ENCODE results near the gene EXOSC6.
A peak's percentile ranks its signal among the peaks of the same experiment; 100 is the strongest.
"Not testable (repeated sequence)": the region's sequence is repeated elsewhere in the genome, so short reads cannot be mapped to it uniquely, and the experiment has no call there.

The EXOSC6 gene

GRCh38 chr16:70252355-70252988 lies 732 bp upstream of the EXOSC6 start:
- peak overlapping the region; percentile 17; the same call in 1 of the 2 replicates for H3K9ac ChIP-seq (ENCODE audit: low read depth, low read length)
- no peaks in the 10 kb centered on the region for H3K27me3 ChIP-seq (ENCODE audit: insufficient read depth, low read length, poor library complexity)
- H3K4me3 ChIP-seq (ENCODE audit: low read depth in 1 of 2, low read length in 2 of 2), result peak overlapping the region in 1 of 2 experiments; percentile 95; a peak in 1 of 4 replicates
- H3K9me3 ChIP-seq (ENCODE audit: insufficient read depth, low read length, severe bottlenecking), result no peaks in the 10 kb centered on the region
- peak overlapping the region; percentile 30 for H3K27ac ChIP-seq (ENCODE audit: low read length)
- H3K36me3 ChIP-seq (ENCODE audit: insufficient read depth, low read length), result peaks cover 70% of the 10 kb centered on the region
- peak; percentile 69 for TF ChIP-seq CTCF (IDR thresholded peaks at IDR 0.05; ENCODE audit: borderline replicate concordance, extremely low read depth, low read length, poor library complexity, severe bottlenecking)
- TF ChIP-seq EZH2 (IDR thresholded peaks at IDR 0.05; ENCODE audit: borderline replicate concordance, low read depth, low read length, severe bottlenecking), result no peak
- H3K4me1 ChIP-seq (ENCODE audit: insufficient read depth, low read length), result peaks cover 27% of the 10 kb centered on the region
- ATAC-seq (ENCODE audit: insufficient read depth, low read depth) (no peak), DNase-seq (no peak)
- peaks cover 46% of the 10 kb centered on the region for H4K20me1 ChIP-seq (ENCODE audit: insufficient read depth, low read length)
- H2AFZ ChIP-seq (ENCODE audit: low read depth, low read length), result no peak overlapping the region
- H3K79me2 ChIP-seq (ENCODE audit: insufficient read depth, low read length), result peaks cover 39% of the 10 kb centered on the region
- peak overlapping the region; percentile 91 for H3K4me2 ChIP-seq (ENCODE audit: insufficient read depth, low read length)

- Histone ChIP-seq H3K27me3 (ENCODE audit: insufficient read depth, low read length, poor library complexity) (no peaks in the 10 kb centered on the region), H3K9ac (ENCODE audit: low read depth, low read length) (peak overlapping the region; percentile 96), H4K20me1 (ENCODE audit: insufficient read depth, low read length) (peaks cover 40% of the 10 kb centered on the region), H3K36me3 (ENCODE audit: insufficient read depth, low read length) (peaks cover 57% of the 10 kb centered on the region), H2AFZ (ENCODE audit: low read depth, low read length) (peak overlapping the region; percentile 91), H3K4me3 (ENCODE audit: low read depth in 1 of 2, low read length in 2 of 2) (peak overlapping the region; percentile 94 to 95), H3K4me1 (ENCODE audit: insufficient read depth, low read length) (peaks cover 27% of the 10 kb centered on the region), H3K79me2 (ENCODE audit: insufficient read depth, low read length) (peaks cover 39% of the 10 kb centered on the region), H3K27ac (ENCODE audit: low read length) (peak overlapping the region; percentile 98), H3K9me3 (ENCODE audit: insufficient read depth, low read length, severe bottlenecking) (no peaks in the 10 kb centered on the region), H3K4me2 (ENCODE audit: insufficient read depth, low read length) (peak overlapping the region; percentile 91)
- DNase-seq (peak; percentile 45), ATAC-seq (ENCODE audit: insufficient read depth, low read depth) (peak; percentile 36)
- peak; percentile 4 for TF ChIP-seq CTCF (IDR thresholded peaks at IDR 0.05; ENCODE audit: borderline replicate concordance, extremely low read depth, low read length, poor library complexity, severe bottlenecking)
- no peak for TF ChIP-seq EZH2 (IDR thresholded peaks at IDR 0.05; ENCODE audit: borderline replicate concordance, low read depth, low read length, severe bottlenecking)
Observed at GRCh38 chr16:70250748-70251628, 752 bp downstream of the EXOSC6 start.

GRCh38 chr16:70249697-70250096 lies 2.0 kb downstream of the EXOSC6 start:
- not testable (repeated sequence) for ATAC-seq (ENCODE audit: insufficient read depth, low read depth); H3K9me3 ChIP-seq (ENCODE audit: insufficient read depth, low read length, severe bottlenecking); H3K27me3 ChIP-seq (ENCODE audit: insufficient read depth, low read length, poor library complexity); DNase-seq; H2AFZ ChIP-seq (ENCODE audit: low read depth, low read length); H3K27ac ChIP-seq (ENCODE audit: low read length)
- H3K4me3 ChIP-seq (ENCODE audit: low read depth in 1 of 2, low read length in 2 of 2), result peak overlapping the region in 1 of 2 experiments; percentile 60; a peak in 2 of 4 replicates
- peaks cover 27% of the 10 kb centered on the region for H3K4me1 ChIP-seq (ENCODE audit: insufficient read depth, low read length)
- H3K4me2 ChIP-seq (ENCODE audit: insufficient read depth, low read length), result peak overlapping the region; percentile 91; the same call in 1 of the 2 replicates
- peaks cover 39% of the 10 kb centered on the region for H3K79me2 ChIP-seq (ENCODE audit: insufficient read depth, low read length)
- H4K20me1 ChIP-seq (ENCODE audit: insufficient read depth, low read length), result peaks cover 34% of the 10 kb centered on the region
- H3K9ac ChIP-seq (ENCODE audit: low read depth, low read length), result peak overlapping the region; percentile 96
- H3K36me3 ChIP-seq (ENCODE audit: insufficient read depth, low read length), result peaks cover 44% of the 10 kb centered on the region

GRCh38 chr16:70238773-70239172 lies 13.0 kb downstream of the EXOSC6 start:
- H3K27ac ChIP-seq (ENCODE audit: low read length); H4K20me1 ChIP-seq (ENCODE audit: insufficient read depth, low read length); ATAC-seq (ENCODE audit: insufficient read depth, low read depth); DNase-seq; H3K9ac ChIP-seq (ENCODE audit: low read depth, low read length); H3K4me3 ChIP-seq (ENCODE audit: low read depth in 1 of 2, low read length in 2 of 2); H3K36me3 ChIP-seq (ENCODE audit: insufficient read depth, low read length); H3K9me3 ChIP-seq (ENCODE audit: insufficient read depth, low read length, severe bottlenecking); H3K4me1 ChIP-seq (ENCODE audit: insufficient read depth, low read length); H2AFZ ChIP-seq (ENCODE audit: low read depth, low read length); H3K27me3 ChIP-seq (ENCODE audit: insufficient read depth, low read length, poor library complexity); H3K79me2 ChIP-seq (ENCODE audit: insufficient read depth, low read length); H3K4me2 ChIP-seq (ENCODE audit: insufficient read depth, low read length): not testable (repeated sequence)

- not testable (repeated sequence) for H3K4me1 ChIP-seq (ENCODE audit: insufficient read depth, low read length); DNase-seq; H3K9me3 ChIP-seq (ENCODE audit: insufficient read depth, low read length, severe bottlenecking); H3K4me3 ChIP-seq (ENCODE audit: low read depth in 1 of 2, low read length in 2 of 2); H2AFZ ChIP-seq (ENCODE audit: low read depth, low read length); H4K20me1 ChIP-seq (ENCODE audit: insufficient read depth, low read length); H3K79me2 ChIP-seq (ENCODE audit: insufficient read depth, low read length); H3K27ac ChIP-seq (ENCODE audit: low read length); H3K27me3 ChIP-seq (ENCODE audit: insufficient read depth, low read length, poor library complexity); H3K4me2 ChIP-seq (ENCODE audit: insufficient read depth, low read length); H3K9ac ChIP-seq (ENCODE audit: low read depth, low read length); ATAC-seq (ENCODE audit: insufficient read depth, low read depth)
- peaks cover 17% of the 10 kb centered on the region; the same call in 1 of the 2 replicates for H3K36me3 ChIP-seq (ENCODE audit: insufficient read depth, low read length)
Observed at GRCh38 chr16:70231831-70232230, 19.9 kb downstream of the EXOSC6 start.

GRCh38 chr16:70226024-70226423 lies 25.7 kb downstream of the EXOSC6 start:
- not testable (repeated sequence) for H3K27ac ChIP-seq (ENCODE audit: low read length); H3K4me1 ChIP-seq (ENCODE audit: insufficient read depth, low read length); H3K36me3 ChIP-seq (ENCODE audit: insufficient read depth, low read length); ATAC-seq (ENCODE audit: insufficient read depth, low read depth); H4K20me1 ChIP-seq (ENCODE audit: insufficient read depth, low read length); H3K79me2 ChIP-seq (ENCODE audit: insufficient read depth, low read length); H3K4me3 ChIP-seq (ENCODE audit: low read depth in 1 of 2, low read length in 2 of 2); H3K4me2 ChIP-seq (ENCODE audit: insufficient read depth, low read length); DNase-seq; H3K27me3 ChIP-seq (ENCODE audit: insufficient read depth, low read length, poor library complexity); H3K9ac ChIP-seq (ENCODE audit: low read depth, low read length); H3K9me3 ChIP-seq (ENCODE audit: insufficient read depth, low read length, severe bottlenecking); H2AFZ ChIP-seq (ENCODE audit: low read depth, low read length)

Measured in DND-41 (cell line).